HepG2 (cell line): Measurements from ENCODE around the gene NRG3. TPM values are rescaled to one million over a fixed set of nuclear protein-coding genes. Genes with fewer than 3 reads are reported as not detected.

Experiments used
- ATAC-seq: fragments of 200-7000 bp; cut with Tn5 transposase; 3 replicates; pipeline ENCODE4 v1.9.1; 2020; ENCODE audit warnings: mild to moderate bottlenecking, moderate library complexity
- BruUV-seq: library from RNA; stranded (reverse); fragments of 400-500 nt; replicated peaks from 2 replicates; lab custom pipeline; 2021; lab: Mats Ljungman, UMichigan
- CTCF ChIA-PET: fragments of 300-600 bp; formaldehyde crosslinking; extraction: SDS; loops from one replicate; lab custom pipeline; 2021; ENCODE audit warnings: low total read pairs, inconsistent platforms, low intra/inter-chr PET ratio; lab: Yijun Ruan, JAX
- POLR2A ChIA-PET: fragments of 350-600 bp; sonication (Branson Sonifier 250); formaldehyde crosslinking; loops from one replicate; lab custom pipeline; 2020; ENCODE audit warnings: antibody characterized with exemption, inconsistent platforms; lab: Yijun Ruan, JAX
- DNase-seq: peaks from one replicate; pipeline ENCODE4 v3.0.0-alpha.2; 2015; ENCODE audit warnings: low spot score
- FAIRE-seq: peaks from 3 replicates; lab custom pipeline; 2011; peaks lifted over from hg19 to GRCh38; lab: Jason Lieb, UNC
- H2AFZ ChIP-seq: one replicate; pipeline ENCODE4 v1.6.1; 2011; ENCODE audit warnings: low read length, inconsistent platforms
- H3K27ac ChIP-seq: fragments of 300-600 bp; 3 replicates; pipeline ENCODE4 v1.8.0; 2011; ENCODE audit warnings: mixed run types, mild to moderate bottlenecking, mixed read lengths, low read length, inconsistent platforms; ENCODE audit not compliant: insufficient read depth; ENCODE audit errors: extremely low read length
- H3K27me3 ChIP-seq, 2 experiments: fragments of 200-600 bp in 1 of 2; 2 replicates in 1 of 2; 3 replicates in 1 of 2; pipeline versions ENCODE4 v1.6.0 to v1.8.0; 2011; ENCODE audit warnings: low read length in 2 of 2, mild to moderate bottlenecking in 2 of 2, moderate library complexity in 2 of 2, inconsistent platforms in 1 of 2; ENCODE audit not compliant: insufficient read depth in 2 of 2, control insufficient read depth in 1 of 2
- H3K36me3 ChIP-seq, 2 experiments: fragments of 200-600 bp in 1 of 2; replicated peaks in 1 of 2; 2 replicates in 1 of 2; 3 replicates in 1 of 2; pipeline versions ENCODE4 v1.5.1 to v1.8.0; 2011; ENCODE audit warnings: low read length in 2 of 2, inconsistent platforms in 1 of 2; ENCODE audit not compliant: insufficient read depth in 2 of 2, control insufficient read depth in 1 of 2
- H3K4me1 ChIP-seq: 2 replicates; pipeline ENCODE4 v1.5.1; 2012; ENCODE audit warnings: low read length, inconsistent platforms; ENCODE audit not compliant: insufficient read depth
- H3K4me2 ChIP-seq: 2 replicates; pipeline ENCODE4 v1.6.0; 2011; ENCODE audit warnings: low read depth, low read length, inconsistent platforms
- H3K4me3 ChIP-seq, 3 experiments: fragments of 200-600 bp in 1 of 3; sonication (generic), shearing (Covaris generic) in 1 of 3; replicated peaks in 1 of 3; 2 replicates each; pipeline ENCODE4 v1.5.1; 2011 to 2016; ENCODE audit warnings: low read length in 3 of 3, inconsistent platforms in 2 of 3, low read depth in 2 of 3, mild to moderate bottlenecking in 2 of 3, control low read depth in 1 of 3, mixed read lengths in 1 of 3; ENCODE audit not compliant: insufficient read depth in 1 of 3
- H3K79me2 ChIP-seq: one replicate; pipeline ENCODE4 v1.6.1; 2011; ENCODE audit warnings: low read length, inconsistent platforms; ENCODE audit not compliant: insufficient read depth
- H3K9ac ChIP-seq: 2 replicates; pipeline ENCODE4 v1.6.0; 2011; ENCODE audit warnings: mild to moderate bottlenecking, low read depth, low read length, inconsistent platforms; ENCODE audit not compliant: insufficient read depth
- H3K9me3 ChIP-seq: 2 replicates; pipeline ENCODE4 v1.5.1; 2012; ENCODE audit warnings: mild to moderate bottlenecking, low read length
- H4K20me1 ChIP-seq: 2 replicates; pipeline ENCODE4 v1.6.0; 2011; ENCODE audit warnings: inconsistent platforms, mild to moderate bottlenecking, low read length, moderate library complexity; ENCODE audit not compliant: insufficient read depth
- HMGXB3 ChIP-seq: sonication (generic); formaldehyde crosslinking; IDR thresholded peaks from 2 replicates; pipeline ENCODE4 v1.4.0; 2020; ENCODE audit warnings: missing genetic modification reagents, borderline replicate concordance
- MAFK ChIP-seq, 2 experiments: IDR thresholded peaks in 1 of 2; conservative IDR thresholded peaks in 1 of 2; 2 replicates each; pipeline ENCODE4 v1.6.1; 2011; ENCODE audit warnings: improper control_type of control experiment in 2 of 2, low read length in 2 of 2
- in situ Hi-C: cut with HindIII; loops from 2 replicates; pipeline ENCODE4 v1.10.0; 2017; ENCODE audit warnings: low pct_unique_long_range_greater_than_20kb; ENCODE audit not compliant: extremely low pct_ligation_motif_present
- intact Hi-C: fragments of 100-400 bp; cut with micrococcal nuclease; formaldehyde crosslinking; loops from one replicate; pipeline ENCODE4 v1.10.0; 2022; ENCODE audit not compliant: unreplicated experiment
- polyA plus RNA-seq, 8 experiments: library from polyadenylated mRNA; depleted of rRNA in 3 of 8; stranded (reverse) in 7 of 8; unstranded in 1 of 8; fragments of >200 nt; fragmentation: Illumina TruSeq in 4 of 8; extraction: Trizol in 4 of 8; gene quantifications; 2 replicates each; pipeline versions ENCODE4 v1.2.1 to v1.2.3, GENCODE V29; 2011 to 2016; ENCODE audit warnings: low read depth in 4 of 8, missing spikeins in 1 of 8, mixed read lengths in 1 of 8; ENCODE audit not compliant: insufficient read depth in 1 of 8
- total RNA-seq, 5 experiments: library from RNA; depleted of rRNA; stranded (reverse); fragments of >200 nt; fragmentation: Illumina TruSeq; extraction: Trizol; gene quantifications; 2 replicates each; pipeline ENCODE4 v1.2.3, GENCODE V29; 2016; ENCODE audit warnings: low read depth in 1 of 5

NRG3 gene
- total and polyA plus RNA-seq, 2 of the 13 experiments (the other 11 are each of a cell fraction or from before 2014, with no cell fraction given) = not detected

GRCh38 chr10:82383350-82383749 is 508.4 kb downstream of the NRG3 start:
- DNase-seq (no peak), ATAC-seq (no peak), FAIRE-seq (no peak)
- in situ Hi-C loops (no loop called here), intact Hi-C loops (no loop called here)
- H2AFZ ChIP-seq = no peak overlapping the region
- no peaks in the 10 kb centered on the region for H3K4me1 ChIP-seq
- H3K4me2 ChIP-seq = no peak overlapping the region
- no peak for TF ChIP-seq HMGXB3 (CRISPR knock-in tag)
- peak; percentile 21 to 61; a peak in 2 of 4 replicates for TF ChIP-seq MAFK (conservative IDR thresholded peaks at IDR 0.05 in 1 of 2, IDR thresholded peaks at IDR 0.05 in 1 of 2; ENCODE audit: low read length in 2 of 2)
- no peaks in the 10 kb centered on the region for H3K79me2 ChIP-seq
- no peaks in the 10 kb centered on the region for H4K20me1 ChIP-seq
- peaks cover 62% of the 10 kb centered on the region for H3K9me3 ChIP-seq
- no peaks in the 10 kb centered on the region for H3K27me3 ChIP-seq
- no peak overlapping the region for H3K27ac ChIP-seq
- no peak overlapping the region for H3K4me3 ChIP-seq
- H3K36me3 ChIP-seq = no peaks in the 10 kb centered on the region
- H3K9ac ChIP-seq = no peak overlapping the region
- BruUV-seq = no TSS peak
- ChIA-PET POLR2A (no interaction called here), CTCF (no interaction called here)
